GM12892 (cell line): ENCODE measurements around the gene YY1AP1.
"Not testable (repeated sequence)": the region's sequence is repeated elsewhere in the genome, so short reads cannot be mapped to it uniquely, and the experiment has no call there.

Experiments used
- DNase-seq: peaks from one replicate; pipeline ENCODE4 v3.0.0; 2011; ENCODE audit not compliant: insufficient read length
- FAIRE-seq: peaks from 2 replicates; lab custom pipeline; 2011; peaks lifted over from hg19 to GRCh38; lab: Jason Lieb, UNC
- POLR2A ChIP-seq: IDR thresholded peaks from 2 replicates; pipeline ENCODE4 v1.6.1; 2011; ENCODE audit warnings: low read depth, low read length, control low read depth
- POLR2AphosphoS5 ChIP-seq: IDR thresholded peaks from 2 replicates; pipeline ENCODE4 v1.6.1; 2011; ENCODE audit warnings: low read depth, low read length, control low read depth
- TAF1 ChIP-seq: IDR thresholded peaks from 2 replicates; pipeline ENCODE4 v1.6.1; 2011; ENCODE audit warnings: low read depth, mild to moderate bottlenecking, control low read depth, low read length, borderline replicate concordance

Gene YY1AP1

DNA sequence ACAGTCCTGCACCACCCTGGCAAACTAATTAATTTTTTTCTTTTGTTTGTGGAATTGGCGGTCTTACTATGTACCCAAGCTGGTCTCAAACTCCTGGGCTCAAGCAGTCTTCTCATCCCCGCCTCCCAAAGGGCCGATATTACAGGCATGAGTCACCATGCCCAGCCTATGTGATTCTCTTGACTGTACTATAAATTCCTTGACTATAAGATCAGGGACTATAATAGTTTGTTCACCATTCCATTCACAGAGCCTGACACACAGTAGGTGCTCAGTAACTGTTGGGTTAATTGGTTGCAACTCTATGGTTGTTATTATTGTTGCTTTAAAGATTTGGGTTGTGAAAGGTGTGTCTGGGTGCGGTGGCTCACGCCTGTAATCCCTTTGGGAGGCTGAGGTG lies 17.6 kb upstream of the YY1AP1 start:
- FAIRE-seq (no peak), DNase-seq (no peak)
- TF ChIP-seq POLR2A, result no peak
- no peak for TF ChIP-seq POLR2AphosphoS5
- TF ChIP-seq TAF1, result no peak

GRCh38 chr1:155704414-155704813 lies 15.8 kb upstream of the YY1AP1 start:
- FAIRE-seq, DNase-seq: not testable (repeated sequence)

DNA sequence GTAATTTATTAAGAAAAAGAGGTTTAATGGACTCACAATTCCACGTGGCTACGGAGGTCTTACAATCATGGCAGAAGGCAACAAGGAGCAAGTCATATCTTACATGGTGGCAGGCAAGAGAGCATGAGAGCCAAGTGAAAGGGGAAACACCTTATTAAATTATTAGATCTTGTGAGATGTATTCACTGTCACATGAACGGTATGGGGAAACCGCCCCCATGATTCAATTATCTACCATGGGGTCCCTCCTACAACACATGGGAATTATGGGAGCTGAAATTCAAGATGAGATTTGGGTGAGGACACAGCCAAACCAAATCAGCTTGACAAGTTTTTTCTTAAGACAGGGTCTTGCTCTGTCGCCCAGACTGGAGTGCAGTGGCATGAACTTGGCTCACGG lies 14.6 kb upstream of the YY1AP1 start:
- TF ChIP-seq POLR2A, result no peak
- no peak for TF ChIP-seq TAF1
- no peak for TF ChIP-seq POLR2AphosphoS5
- FAIRE-seq, result no peak

GRCh38 chr1:155701675-155702074 lies 13.1 kb upstream of the YY1AP1 start:
- DNase-seq, FAIRE-seq: not testable (repeated sequence)

More for the DNA sequence above, 14.6 kb upstream of the YY1AP1 start:
- DNase-seq, result no peak

GRCh38 chr1:155699062-155699461 lies 10.5 kb upstream of the YY1AP1 start:
- DNase-seq, FAIRE-seq: not testable (repeated sequence)

- FAIRE-seq, result no peak
- no peak for DNase-seq
- TF ChIP-seq POLR2A (no peak), POLR2AphosphoS5 (no peak), TAF1 (no peak)
These were observed 9.9 kb upstream of the YY1AP1 start for GRCh38 chr1:155698382-155699038.

GRCh38 chr1:155697616-155698015 lies 9.0 kb upstream of the YY1AP1 start:
- not testable (repeated sequence) for FAIRE-seq, DNase-seq

DNA sequence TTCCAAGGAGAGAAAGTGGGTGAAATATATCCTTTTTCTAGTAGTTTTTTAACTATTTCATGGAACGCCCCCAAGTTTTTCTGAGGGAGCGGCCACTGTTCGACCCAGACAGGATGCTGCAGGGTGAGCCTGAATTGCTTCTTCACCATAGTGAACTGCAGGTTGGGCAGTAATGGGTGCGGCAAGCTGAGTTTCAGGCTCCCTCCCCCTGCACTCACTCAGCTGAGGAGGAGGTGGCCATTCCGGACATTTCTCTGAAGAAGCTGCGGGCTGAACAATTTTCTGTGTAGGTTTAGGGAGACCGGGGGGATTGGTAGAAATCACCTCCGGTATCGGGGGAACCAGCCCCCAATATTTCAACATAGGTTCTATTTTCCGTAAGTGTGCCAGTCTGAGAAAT lies 8.5 kb upstream of the YY1AP1 start:
- no peak for FAIRE-seq
- TF ChIP-seq TAF1 (no peak), POLR2A (no peak), POLR2AphosphoS5 (no peak)
- DNase-seq, result no peak

DNA sequence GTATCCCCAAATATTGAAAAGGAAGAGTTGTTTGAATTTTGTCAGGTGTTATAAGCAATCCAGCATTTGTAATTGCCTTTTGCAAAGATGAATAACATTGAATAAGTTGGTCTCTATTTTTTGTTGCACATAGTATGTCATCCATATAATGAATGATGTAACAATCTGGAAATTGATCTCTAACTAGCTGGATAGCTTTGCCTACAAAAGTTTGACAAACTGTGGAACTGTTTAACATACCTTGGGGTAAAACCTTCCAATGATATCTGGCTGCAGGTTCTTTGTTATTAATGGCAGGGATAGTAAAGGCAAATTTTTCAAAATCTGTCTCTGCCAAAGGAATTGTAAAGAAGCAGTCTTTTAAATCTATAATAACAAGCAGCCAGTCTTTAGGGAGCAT lies 8.0 kb upstream of the YY1AP1 start:
- TF ChIP-seq TAF1 (no peak), POLR2A (no peak), POLR2AphosphoS5 (no peak)
- DNase-seq (no peak), FAIRE-seq (no peak)

- no peak for DNase-seq
- FAIRE-seq, result no peak
- TF ChIP-seq TAF1 (no peak), POLR2AphosphoS5 (no peak), POLR2A (no peak)
These were observed 7.0 kb upstream of the YY1AP1 start for GRCh38 chr1:155695608-155696007.

- FAIRE-seq, result no peak
- no peak for DNase-seq
- TF ChIP-seq TAF1 (no peak), POLR2AphosphoS5 (no peak), POLR2A (no peak)
These were observed 6.5 kb upstream of the YY1AP1 start for GRCh38 chr1:155695072-155695471.

- DNase-seq (no peak), FAIRE-seq (no peak)
- TF ChIP-seq POLR2AphosphoS5 (no peak), TAF1 (no peak), POLR2A (no peak)
These were observed 5.6 kb upstream of the YY1AP1 start for GRCh38 chr1:155694167-155694566.

DNA sequence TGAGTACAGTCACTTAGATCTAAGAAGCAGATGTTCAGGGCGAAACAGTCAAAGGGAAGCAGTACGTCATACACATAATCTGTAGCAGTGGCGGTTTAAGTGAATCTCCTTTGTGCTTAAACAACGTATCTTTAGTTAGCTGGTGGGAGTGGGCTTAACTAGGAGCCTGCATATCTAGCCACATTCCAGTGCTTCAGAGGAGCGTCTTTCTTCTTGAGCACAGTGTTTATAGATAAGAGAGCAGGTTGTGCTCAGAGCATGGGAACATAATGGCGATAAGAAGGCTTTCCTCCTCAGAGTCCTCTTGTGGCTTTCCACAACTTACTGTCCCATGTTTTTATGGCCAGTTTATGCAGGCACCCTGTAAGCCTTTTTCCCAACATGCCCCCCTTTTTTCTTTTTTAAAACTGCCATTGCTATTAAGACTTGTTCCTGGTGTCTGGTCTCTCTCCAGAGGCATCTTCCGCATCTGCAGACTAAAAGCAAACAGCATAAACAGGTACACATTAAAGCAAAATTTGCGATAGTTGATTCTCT lies 3.5 kb upstream of the YY1AP1 start:
- FAIRE-seq (no peak), DNase-seq (no peak)
- TF ChIP-seq POLR2A (no peak), TAF1 (no peak), POLR2AphosphoS5 (no peak)
